ENCODE results near the gene NEURL1B.

GRCh38 chr5:172659909-172660628 lies 19.0 kb downstream of the NEURL1B start:
- TF ChIP-seq POLR2AphosphoS5 (IDR thresholded peaks at IDR 0.05; ENCODE audit: low read depth, low read length) = no peak
- TF ChIP-seq TAF1 (IDR thresholded peaks at IDR 0.05; ENCODE audit: borderline replicate concordance, low read depth, low read length) = no peak

Measured in GM12892 (cell line).